Measurements from ENCODE around the gene SMG1.

GRCh38 chr16:18788828-18789514 is 137.2 kb downstream of the SMG1 start:
- TF ChIP-seq CTCF (IDR thresholded peaks at IDR 0.05; ENCODE audit: low read length) (no peak), EZH2 (optimal IDR thresholded peaks at IDR 0.05; ENCODE audit: low read depth, low read length) (no peak), EZH2phosphoT487 (IDR thresholded peaks at IDR 0.05; ENCODE audit: low read length) (no peak)

All from MM.1S (cell line).